ENCODE data around the gene EMC10. TPM values are rescaled to one million over a fixed set of nuclear protein-coding genes. Genes with fewer than 3 reads are reported as not detected.

Gene EMC10
- total RNA-seq, 1 donor = 58.9 TPM

DNA sequence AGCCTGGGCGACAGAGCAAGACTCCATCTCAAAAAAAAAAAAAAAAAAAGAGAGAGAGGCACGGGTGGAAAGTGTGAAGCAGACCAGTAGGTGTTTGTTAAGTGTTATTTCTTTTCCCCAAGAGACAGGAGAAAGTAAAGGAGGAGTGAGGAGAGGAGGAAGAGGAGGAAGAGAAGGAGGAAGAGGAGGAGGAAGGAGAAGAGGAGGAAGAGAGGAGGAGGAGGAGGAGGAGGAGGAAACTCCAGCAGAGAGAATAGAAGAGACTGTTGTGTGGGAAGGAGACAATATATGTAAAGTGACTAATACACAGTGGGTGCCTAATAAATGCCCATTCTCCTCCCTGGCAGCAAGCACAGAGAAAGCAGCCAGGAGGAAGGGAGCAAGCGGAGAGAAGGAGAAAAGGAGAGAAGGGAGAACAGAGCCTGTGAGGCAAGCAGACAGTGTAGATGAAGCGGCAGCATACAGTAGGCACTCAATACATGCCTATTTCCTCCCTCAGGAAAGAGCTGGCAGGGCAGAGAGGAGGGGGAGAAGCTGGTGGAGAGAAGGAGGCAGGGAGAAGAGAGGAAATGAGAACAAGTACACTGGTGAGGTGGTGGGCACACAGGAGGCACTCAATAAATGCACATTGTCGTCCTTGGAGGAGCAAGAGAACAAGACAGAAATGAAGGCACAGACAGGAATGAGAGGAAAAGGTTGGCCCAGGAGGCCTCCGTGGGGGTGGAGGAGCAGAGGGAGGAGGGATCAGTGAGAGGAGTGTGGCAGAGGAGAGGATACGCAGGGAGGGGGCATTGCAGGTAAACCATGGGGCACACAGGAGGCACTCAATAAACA lies 18.1 kb downstream of the EMC10 start:
- Histone ChIP-seq H3K9me3 (ENCODE audit: low read depth, low read length) (no peaks in the 10 kb centered on the region), H3K27me3 (ENCODE audit: insufficient read depth, low read length) (no peaks in the 10 kb centered on the region), H3K4me3 (ENCODE audit: low read length) (no peak overlapping the region), H3K4me1 (ENCODE audit: insufficient read depth, low read length) (peaks cover 16% of the 10 kb centered on the region)

DNA sequence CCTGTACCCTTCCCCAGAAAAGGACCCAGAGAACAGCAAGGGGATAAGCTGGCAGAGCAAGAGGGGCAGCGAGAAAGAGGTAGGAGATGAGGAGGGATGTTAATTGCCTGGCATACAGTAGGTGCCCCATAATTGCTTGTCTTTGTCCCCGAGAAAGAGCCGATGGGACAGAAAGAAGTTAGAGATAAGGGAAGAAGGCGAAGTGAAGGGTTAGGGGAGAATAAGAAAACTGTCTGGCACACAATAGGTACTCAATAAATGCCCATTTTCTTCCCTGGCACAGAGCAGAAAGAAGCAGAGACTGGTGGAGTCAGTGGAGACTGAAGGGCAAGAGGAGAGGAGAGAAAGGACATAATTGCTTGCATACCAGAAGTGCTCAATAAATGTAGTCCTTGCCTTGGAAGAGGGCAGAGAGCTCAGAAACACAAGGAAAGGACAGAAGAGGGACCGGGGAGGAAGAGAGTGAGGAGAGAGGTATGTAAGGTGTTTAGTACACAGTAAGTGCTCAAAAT lies 18.8 kb downstream of the EMC10 start:
- H3K4me3 ChIP-seq (ENCODE audit: low read length) = no peak overlapping the region
- H3K4me1 ChIP-seq (ENCODE audit: insufficient read depth, low read length) = peaks cover 12% of the 10 kb centered on the region
- no peaks in the 10 kb centered on the region for H3K27me3 ChIP-seq (ENCODE audit: insufficient read depth, low read length)
- no peaks in the 10 kb centered on the region for H3K9me3 ChIP-seq (ENCODE audit: low read depth, low read length)

DNA sequence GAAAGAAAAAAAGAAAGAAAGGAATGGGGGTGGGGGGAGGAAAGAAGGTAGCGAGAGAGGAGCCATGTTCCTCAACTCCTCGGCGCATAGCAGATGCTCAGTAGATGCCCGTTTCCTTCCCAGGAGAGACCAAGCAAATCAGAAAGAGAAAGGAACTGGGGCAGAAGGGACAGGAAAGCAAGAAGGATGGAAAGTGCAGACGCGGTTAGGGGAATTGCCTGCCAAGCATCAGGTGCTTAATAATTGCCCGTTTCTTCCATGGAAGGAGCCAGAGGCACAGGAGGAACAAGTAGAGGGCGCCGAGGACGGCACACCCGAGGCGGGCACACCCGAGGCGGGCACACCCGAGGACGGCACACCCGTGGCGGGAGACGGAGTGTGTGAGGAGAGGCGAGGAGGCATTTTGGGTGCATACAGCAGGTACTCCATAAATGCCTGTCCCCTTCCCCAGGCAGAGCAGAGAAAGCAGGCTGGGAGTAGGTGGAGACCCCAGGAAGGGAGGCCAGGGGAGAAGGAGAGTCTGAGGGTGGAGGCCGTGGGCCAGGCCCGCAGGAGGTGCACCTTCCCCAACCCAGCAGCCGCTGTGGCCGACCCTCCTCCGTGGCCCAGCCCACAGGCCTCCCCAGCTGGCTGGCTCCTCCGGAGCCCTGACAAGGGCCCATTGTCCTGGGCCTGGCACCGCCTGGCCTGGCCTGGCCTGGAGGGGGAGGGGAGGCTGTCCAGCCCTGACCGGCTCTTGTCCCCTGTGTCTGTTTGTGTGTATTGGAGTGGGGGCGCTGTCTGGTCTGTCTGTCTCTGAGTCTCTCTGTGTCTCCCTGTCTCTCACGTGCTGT lies 20.1 kb downstream of the EMC10 start:
- Histone ChIP-seq H3K4me3 (ENCODE audit: low read length) (no peak overlapping the region), H3K9me3 (ENCODE audit: low read depth, low read length) (no peaks in the 10 kb centered on the region), H3K27me3 (ENCODE audit: insufficient read depth, low read length) (no peaks in the 10 kb centered on the region), H3K4me1 (ENCODE audit: insufficient read depth, low read length) (peaks cover 11% of the 10 kb centered on the region)

DNA sequence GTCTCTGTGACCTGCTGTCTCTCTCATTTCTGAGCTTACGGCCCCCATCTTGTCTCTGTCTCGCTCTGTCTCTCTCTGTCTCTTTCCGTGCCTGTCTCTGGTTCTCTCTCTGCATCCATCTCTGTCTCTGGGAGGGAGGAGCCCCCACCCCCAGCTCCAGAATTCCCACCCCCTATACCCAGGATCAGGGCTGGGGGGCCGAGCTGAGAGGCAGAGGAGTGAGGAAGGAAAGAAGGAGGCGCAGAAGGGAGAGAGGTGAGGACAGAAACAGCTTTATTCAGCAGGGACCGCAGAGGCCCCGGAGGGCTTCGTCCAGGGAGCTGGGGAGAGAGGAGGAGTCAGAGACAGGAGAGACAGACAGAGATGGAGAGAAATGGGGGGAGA lies 20.7 kb downstream of the EMC10 start:
- H3K9me3 ChIP-seq (ENCODE audit: low read depth, low read length) = no peaks in the 10 kb centered on the region
- peaks cover 5% of the 10 kb centered on the region for H3K4me1 ChIP-seq (ENCODE audit: insufficient read depth, low read length)
- no peaks in the 10 kb centered on the region for H3K27me3 ChIP-seq (ENCODE audit: insufficient read depth, low read length)
- H3K4me3 ChIP-seq (ENCODE audit: low read length) = no peak overlapping the region

GRCh38 chr19:50498219-50499056 lies 22.1 kb downstream of the EMC10 start:
- Histone ChIP-seq H3K4me3 (ENCODE audit: low read length) (no peak overlapping the region), H3K9me3 (ENCODE audit: low read depth, low read length) (no peaks in the 10 kb centered on the region), H3K27me3 (ENCODE audit: insufficient read depth, low read length) (no peaks in the 10 kb centered on the region), H3K4me1 (ENCODE audit: insufficient read depth, low read length) (no peaks in the 10 kb centered on the region)

- no peak overlapping the region for H3K4me3 ChIP-seq (ENCODE audit: low read length)
- no peaks in the 10 kb centered on the region for H3K9me3 ChIP-seq (ENCODE audit: low read depth, low read length)
- H3K4me1 ChIP-seq (ENCODE audit: insufficient read depth, low read length) = no peaks in the 10 kb centered on the region
These were observed 23.9 kb downstream of the EMC10 start for GRCh38 chr19:50500060-50500752.

DNA sequence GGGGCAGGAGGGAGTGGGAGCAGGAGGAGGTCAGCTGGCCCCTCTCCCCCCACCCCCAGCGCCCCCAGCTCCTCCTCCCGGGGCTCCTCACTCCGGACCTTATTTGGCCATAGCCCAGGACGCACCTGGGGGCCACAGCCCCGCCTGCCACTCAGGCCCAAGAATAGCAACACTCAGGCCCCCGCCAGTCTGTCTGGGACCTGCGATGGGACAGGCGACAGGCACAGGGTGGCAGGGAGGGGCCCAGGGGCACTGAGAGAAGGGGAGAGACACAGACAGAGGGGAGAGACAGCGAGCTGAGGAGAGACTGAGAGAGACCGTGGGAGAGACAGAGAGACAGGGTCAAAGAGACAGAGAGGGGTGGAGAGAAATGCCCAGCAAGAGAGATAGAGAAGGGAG lies 24.4 kb downstream of the EMC10 start:
- no peaks in the 10 kb centered on the region for H3K4me1 ChIP-seq (ENCODE audit: insufficient read depth, low read length)
- no peaks in the 10 kb centered on the region for H3K27me3 ChIP-seq (ENCODE audit: insufficient read depth, low read length)
- no peak overlapping the region for H3K4me3 ChIP-seq (ENCODE audit: low read length)
- no peaks in the 10 kb centered on the region for H3K9me3 ChIP-seq (ENCODE audit: low read depth, low read length)

More at GRCh38 chr19:50500060-50500752, 23.9 kb downstream of the EMC10 start:
- no peaks in the 10 kb centered on the region for H3K27me3 ChIP-seq (ENCODE audit: insufficient read depth, low read length)

- Histone ChIP-seq H3K4me1 (ENCODE audit: insufficient read depth, low read length) (no peaks in the 10 kb centered on the region), H3K9me3 (ENCODE audit: low read depth, low read length) (no peaks in the 10 kb centered on the region), H3K27me3 (ENCODE audit: insufficient read depth, low read length) (no peaks in the 10 kb centered on the region), H3K4me3 (ENCODE audit: low read length) (no peak overlapping the region)
These were observed 24.9 kb downstream of the EMC10 start for GRCh38 chr19:50501186-50501567.

GRCh38 chr19:50501568-50502475 lies 25.5 kb downstream of the EMC10 start:
- Histone ChIP-seq H3K4me1 (ENCODE audit: insufficient read depth, low read length) (no peaks in the 10 kb centered on the region), H3K9me3 (ENCODE audit: low read depth, low read length) (no peaks in the 10 kb centered on the region), H3K27me3 (ENCODE audit: insufficient read depth, low read length) (no peaks in the 10 kb centered on the region), H3K4me3 (ENCODE audit: low read length) (no peak overlapping the region)

- no peak overlapping the region for H3K4me3 ChIP-seq (ENCODE audit: low read length)
- no peaks in the 10 kb centered on the region for H3K9me3 ChIP-seq (ENCODE audit: low read depth, low read length)
- H3K27me3 ChIP-seq (ENCODE audit: insufficient read depth, low read length) = no peaks in the 10 kb centered on the region
- H3K4me1 ChIP-seq (ENCODE audit: insufficient read depth, low read length) = peaks cover 10% of the 10 kb centered on the region
These were observed 29.7 kb downstream of the EMC10 start for GRCh38 chr19:50505856-50506611.

- H3K4me3 ChIP-seq (ENCODE audit: low read length) = no peak overlapping the region
- H3K27me3 ChIP-seq (ENCODE audit: insufficient read depth, low read length) = no peaks in the 10 kb centered on the region
- peaks cover 10% of the 10 kb centered on the region for H3K4me1 ChIP-seq (ENCODE audit: insufficient read depth, low read length)
- no peaks in the 10 kb centered on the region for H3K9me3 ChIP-seq (ENCODE audit: low read depth, low read length)
These were observed 30.4 kb downstream of the EMC10 start for GRCh38 chr19:50506700-50507099.

- Histone ChIP-seq H3K9me3 (ENCODE audit: low read depth, low read length) (no peaks in the 10 kb centered on the region), H3K4me1 (ENCODE audit: insufficient read depth, low read length) (peaks cover 10% of the 10 kb centered on the region), H3K4me3 (ENCODE audit: low read length) (no peak overlapping the region), H3K27me3 (ENCODE audit: insufficient read depth, low read length) (no peaks in the 10 kb centered on the region)
These were observed 31.1 kb downstream of the EMC10 start for GRCh38 chr19:50507376-50507775.

DNA sequence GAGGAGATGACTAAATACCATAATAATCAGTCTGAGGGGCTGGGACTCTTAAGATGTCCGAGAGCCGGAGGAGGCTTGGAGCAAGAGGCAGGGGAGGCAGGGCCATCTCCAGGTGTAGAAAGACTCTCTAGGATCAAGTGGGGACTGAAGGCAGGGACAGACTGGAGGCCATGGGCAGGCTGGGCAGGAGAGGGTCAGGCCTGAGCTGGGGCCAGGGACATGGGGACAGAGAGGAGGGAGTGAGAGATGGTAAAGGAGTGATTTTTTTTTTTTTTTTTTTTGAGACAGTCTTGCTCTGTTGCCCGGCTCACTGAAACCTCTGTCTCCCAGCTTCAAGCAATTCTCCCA lies 32.5 kb downstream of the EMC10 start:
- peaks cover 10% of the 10 kb centered on the region for H3K4me1 ChIP-seq (ENCODE audit: insufficient read depth, low read length)
- no peaks in the 10 kb centered on the region for H3K27me3 ChIP-seq (ENCODE audit: insufficient read depth, low read length)
- H3K9me3 ChIP-seq (ENCODE audit: low read depth, low read length) = no peaks in the 10 kb centered on the region
- H3K4me3 ChIP-seq (ENCODE audit: low read length) = no peak overlapping the region

Data from mononuclear cell (primary cell).